Panc1 (cell line): Measurements from ENCODE around the gene CLUH.

Experiments
- CTCF ChIP-seq: fragments of 450-650 bp; IDR thresholded peaks from 2 replicates; pipeline ENCODE4 v1.5.1; 2017; ENCODE audit warnings: mild to moderate bottlenecking
- POLR2AphosphoS5 ChIP-seq: IDR thresholded peaks from 2 replicates; pipeline ENCODE4 v1.6.1; 2012; ENCODE audit warnings: mild to moderate bottlenecking, low read depth, low read length, moderate library complexity

DNA sequence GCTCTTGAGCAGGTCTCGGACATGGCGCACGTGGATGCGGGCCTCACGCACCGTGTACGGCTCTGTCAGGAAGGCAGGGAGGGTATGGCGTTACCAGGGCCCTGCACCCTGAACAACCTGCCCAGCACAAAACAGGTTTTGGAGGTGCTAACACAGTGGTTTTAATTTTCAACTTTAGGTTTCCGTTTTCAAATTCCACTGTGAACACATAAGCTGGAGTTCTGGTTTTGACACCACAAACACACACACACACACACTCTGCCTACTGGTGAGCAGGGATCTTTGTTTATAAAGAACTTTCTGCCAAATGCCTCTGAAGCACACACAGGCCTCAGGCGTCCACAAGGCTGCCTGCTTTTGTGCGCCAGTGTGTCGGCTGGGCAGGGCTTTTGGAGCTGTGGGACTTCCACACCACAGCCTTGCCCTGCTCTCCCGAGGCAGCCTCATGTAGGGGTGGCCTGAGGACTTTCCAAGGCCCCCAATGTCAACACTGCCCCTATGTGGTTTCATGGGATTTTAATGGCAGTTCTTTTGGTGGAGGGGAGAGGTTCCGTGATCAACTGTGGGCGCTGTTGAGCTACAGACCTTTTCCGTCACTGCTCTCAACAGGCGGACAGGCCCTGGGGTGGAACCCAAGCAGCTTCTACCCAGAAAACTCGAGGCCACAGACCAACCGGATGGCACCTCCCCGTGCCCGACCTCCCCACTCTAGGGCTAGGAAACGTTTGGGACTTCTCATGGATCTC lies 9.4 kb downstream of the CLUH start:
- TF ChIP-seq CTCF (no peak), POLR2AphosphoS5 (no peak)
